GM23338 (cell line): ENCODE results near the gene MR1. TPM values are rescaled to one million over a fixed set of nuclear protein-coding genes. Genes with fewer than 3 reads are reported as not detected.
A peak's percentile ranks its signal among the peaks of the same experiment; 100 is the strongest.

Experiments used
- ATAC-seq: fragments of 200-7000 bp; cut with Tn5 transposase; 3 replicates; pipeline ENCODE4 v1.9.1; 2020
- DNase-seq: peaks from one replicate; pipeline ENCODE4 v3.0.0-alpha.2; 2015; ENCODE audit warnings: low spot score
- H2AFZ ChIP-seq: fragments of 200-600 bp; sonication (generic); 2 replicates; pipeline ENCODE4 v1.8.0; 2016; ENCODE audit warnings: antibody characterized with exemption, mild to moderate bottlenecking, moderate library complexity
- H3F3A ChIP-seq: fragments of 200-600 bp; sonication (generic); replicated peaks from 2 replicates; pipeline ENCODE4 v1.8.0; 2017; ENCODE audit warnings: antibody characterized with exemption, mixed run types, low read depth
- H3K27ac ChIP-seq: fragments of 200-600 bp; sonication (generic); 2 replicates; pipeline ENCODE4 v1.6.1; 2016; ENCODE audit warnings: low read depth
- H3K27me3 ChIP-seq: fragments of 200-600 bp; sonication (generic); 2 replicates; pipeline ENCODE4 v1.8.0; 2016; ENCODE audit warnings: mild to moderate bottlenecking, mixed run types, moderate library complexity; ENCODE audit not compliant: insufficient read depth
- H3K36me3 ChIP-seq: fragments of 200-600 bp; sonication (generic); 2 replicates; pipeline ENCODE4 v1.8.0; 2016; ENCODE audit warnings: mild to moderate bottlenecking; ENCODE audit not compliant: insufficient read depth
- H3K4me1 ChIP-seq: fragments of 200-600 bp; sonication (generic); 2 replicates; pipeline ENCODE4 v1.8.0; 2016; ENCODE audit warnings: mild to moderate bottlenecking, moderate library complexity; ENCODE audit not compliant: insufficient read depth
- H3K4me2 ChIP-seq: fragments of 200-600 bp; sonication (generic); 2 replicates; pipeline ENCODE4 v1.7.1; 2017; ENCODE audit warnings: mixed run types
- H3K4me3 ChIP-seq: fragments of 200-600 bp; sonication (generic); 2 replicates; pipeline ENCODE4 v1.6.1; 2016; ENCODE audit warnings: mixed run types
- H3K79me2 ChIP-seq: fragments of 200-600 bp; sonication (generic); replicated peaks from 2 replicates; pipeline ENCODE4 v1.8.0; 2017; ENCODE audit warnings: mild to moderate bottlenecking; ENCODE audit not compliant: insufficient read depth
- H3K9me2 ChIP-seq: fragments of 200-600 bp; sonication (generic); 2 replicates; pipeline ENCODE4 v1.8.0; 2017; ENCODE audit not compliant: insufficient read depth
- H4K20me1 ChIP-seq: fragments of 200-600 bp; sonication (generic); replicated peaks from 2 replicates; pipeline ENCODE4 v1.8.0; 2017; ENCODE audit warnings: mild to moderate bottlenecking; ENCODE audit not compliant: insufficient read depth
- H3K27ac Mint-ChIP-seq: 2 replicates; pipeline ENCODE4 v1.8.0; 2020; ENCODE audit warnings: inconsistent platforms, mild to moderate bottlenecking, moderate library complexity, mixed read lengths
- H3K27me3 Mint-ChIP-seq: 3 replicates; pipeline ENCODE4 v1.8.0; 2022; ENCODE audit warnings: low read depth, mild to moderate bottlenecking, moderate library complexity, mixed read lengths, inconsistent platforms; ENCODE audit not compliant: insufficient read depth, poor library complexity
- H3K36me3 Mint-ChIP-seq: 3 replicates; pipeline ENCODE4 v1.8.0; 2021; ENCODE audit warnings: low read depth, mild to moderate bottlenecking, inconsistent platforms, moderate library complexity, mixed read lengths
- H3K4me1 Mint-ChIP-seq: 3 replicates; pipeline ENCODE4 v1.8.0; 2020; ENCODE audit warnings: mild to moderate bottlenecking, inconsistent platforms, mixed read lengths
- H3K4me3 Mint-ChIP-seq: 3 replicates; pipeline ENCODE4 v1.8.0; 2021; ENCODE audit warnings: moderate library complexity, mild to moderate bottlenecking, inconsistent platforms, mixed read lengths
- H3K9me3 Mint-ChIP-seq: 3 replicates; pipeline ENCODE4 v1.8.0; 2020; ENCODE audit warnings: moderate library complexity, mild to moderate bottlenecking, inconsistent platforms, mixed read lengths
- CREB1 ChIP-seq: fragments of 250-450 bp; sonication (Bioruptor Pico); IDR thresholded peaks from 2 replicates; pipeline ENCODE4 v1.5.0; 2020; ENCODE audit warnings: low read depth, mild to moderate bottlenecking, moderate library complexity
- ETS1 ChIP-seq: IDR thresholded peaks from 2 replicates; pipeline ENCODE4 v1.6.1; 2016; ENCODE audit warnings: antibody characterized with exemption
- EZH2 ChIP-seq: fragments of 200-600 bp; sonication (generic); IDR thresholded peaks from one replicate; pipeline ENCODE4 v1.8.0; 2017; ENCODE audit warnings: antibody characterized with exemption, mild to moderate bottlenecking, low read depth; ENCODE audit not compliant: unreplicated experiment
- NANOG ChIP-seq: IDR thresholded peaks from 2 replicates; pipeline ENCODE4 v1.6.1; 2016; ENCODE audit warnings: antibody characterized with exemption, borderline replicate concordance
- POLR2AphosphoS5 ChIP-seq: IDR thresholded peaks from 2 replicates; pipeline ENCODE4 v1.6.1; 2016; ENCODE audit warnings: antibody characterized with exemption, low read depth
- STAT1 ChIP-seq: IDR thresholded peaks from one replicate; pipeline ENCODE4 v1.6.1; 2016; ENCODE audit warnings: antibody characterized with exemption; ENCODE audit not compliant: unreplicated experiment
- ZNF331 ChIP-seq: fragments of 250-450 bp; sonication (Bioruptor Pico); IDR thresholded peaks from 2 replicates; pipeline ENCODE4 v1.5.0; 2020; ENCODE audit warnings: low read depth, mild to moderate bottlenecking, moderate library complexity
- polyA plus RNA-seq: library from polyadenylated mRNA; unstranded; fragments of >200 nt; fragmentation: Nextera tagmentation; extraction: Ambion mirVana; gene quantifications from 2 replicates; pipeline ENCODE4 v1.2.1, GENCODE V29; 2016
- total RNA-seq: library from RNA; depleted of rRNA; stranded (reverse); fragments of >200 nt; shearing (Covaris generic); gene quantifications from 2 replicates; pipeline ENCODE4 v1.2.3, GENCODE V29; 2014
- TF ChIP-seq, protein P1 (sequence below): IDR thresholded peaks from one replicate; pipeline ENCODE4 v1.6.1; 2018; ENCODE audit warnings: antibody characterized with exemption; ENCODE audit not compliant: unreplicated experiment
- TF ChIP-seq, protein P2 (sequence below), 2 experiments: fragments of 200-600 bp in 1 of 2; sonication (generic) in 1 of 2; conservative IDR thresholded peaks; 2 replicates each; pipeline versions ENCODE4 v1.5.1 to v1.6.1; 2016 to 2017; ENCODE audit warnings: antibody characterized with exemption in 2 of 2, low read depth in 2 of 2, mild to moderate bottlenecking in 2 of 2, moderate library complexity in 1 of 2

MR1 gene
- total and polyA plus RNA-seq, 2 experiments from 2014 or later = 0.18 TPM; not detected in 1

GRCh38 chr1:181100934-181101333 lies 67.2 kb downstream of the MR1 start:
- Histone ChIP-seq H3K27ac (peak overlapping the region; percentile 95; the same call in 1 of the 2 replicates), H3K36me3 (no peaks in the 10 kb centered on the region), H2AFZ (no peak overlapping the region), H3F3A (peaks cover 19% of the 10 kb centered on the region; the same call in 1 of the 2 replicates), H3K4me3 (peak overlapping the region; percentile 54), H3K9me2 (no peaks in the 10 kb centered on the region), H3K79me2 (no peaks in the 10 kb centered on the region), H3K4me2 (peak overlapping the region; percentile 79), H3K4me1 (peaks cover 74% of the 10 kb centered on the region), H3K27me3 (peaks cover 82% of the 10 kb centered on the region), H4K20me1 (no peaks in the 10 kb centered on the region; the same call in 1 of the 2 replicates)
- Mint-ChIP-seq H3K4me1 (peaks cover 83% of the 10 kb centered on the region), H3K27ac (peak overlapping the region; percentile 96; the same call in 1 of the 2 replicates), H3K36me3 (peaks cover 1% of the 10 kb centered on the region; the same call in 1 of the 3 replicates), H3K27me3 (peaks cover 42% of the 10 kb centered on the region), H3K4me3 (peak overlapping the region; percentile 71; the same call in 2 of the 3 replicates), H3K9me3 (no peaks in the 10 kb centered on the region; the same call in 2 of the 3 replicates)
- DNase-seq (no peak), ATAC-seq (no peak)
- TF ChIP-seq EZH2 (no peak), POLR2AphosphoS5 (no peak), NANOG (no peak), STAT1 (no peak), ETS1 (no peak), ZNF331 (CRISPR knock-in tag) (no peak), CREB1 (no peak)
- TF ChIP-seq, protein P1, sequence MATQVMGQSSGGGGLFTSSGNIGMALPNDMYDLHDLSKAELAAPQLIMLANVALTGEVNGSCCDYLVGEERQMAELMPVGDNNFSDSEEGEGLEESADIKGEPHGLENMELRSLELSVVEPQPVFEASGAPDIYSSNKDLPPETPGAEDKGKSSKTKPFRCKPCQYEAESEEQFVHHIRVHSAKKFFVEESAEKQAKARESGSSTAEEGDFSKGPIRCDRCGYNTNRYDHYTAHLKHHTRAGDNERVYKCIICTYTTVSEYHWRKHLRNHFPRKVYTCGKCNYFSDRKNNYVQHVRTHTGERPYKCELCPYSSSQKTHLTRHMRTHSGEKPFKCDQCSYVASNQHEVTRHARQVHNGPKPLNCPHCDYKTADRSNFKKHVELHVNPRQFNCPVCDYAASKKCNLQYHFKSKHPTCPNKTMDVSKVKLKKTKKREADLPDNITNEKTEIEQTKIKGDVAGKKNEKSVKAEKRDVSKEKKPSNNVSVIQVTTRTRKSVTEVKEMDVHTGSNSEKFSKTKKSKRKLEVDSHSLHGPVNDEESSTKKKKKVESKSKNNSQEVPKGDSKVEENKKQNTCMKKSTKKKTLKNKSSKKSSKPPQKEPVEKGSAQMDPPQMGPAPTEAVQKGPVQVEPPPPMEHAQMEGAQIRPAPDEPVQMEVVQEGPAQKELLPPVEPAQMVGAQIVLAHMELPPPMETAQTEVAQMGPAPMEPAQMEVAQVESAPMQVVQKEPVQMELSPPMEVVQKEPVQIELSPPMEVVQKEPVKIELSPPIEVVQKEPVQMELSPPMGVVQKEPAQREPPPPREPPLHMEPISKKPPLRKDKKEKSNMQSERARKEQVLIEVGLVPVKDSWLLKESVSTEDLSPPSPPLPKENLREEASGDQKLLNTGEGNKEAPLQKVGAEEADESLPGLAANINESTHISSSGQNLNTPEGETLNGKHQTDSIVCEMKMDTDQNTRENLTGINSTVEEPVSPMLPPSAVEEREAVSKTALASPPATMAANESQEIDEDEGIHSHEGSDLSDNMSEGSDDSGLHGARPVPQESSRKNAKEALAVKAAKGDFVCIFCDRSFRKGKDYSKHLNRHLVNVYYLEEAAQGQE = no peak
- TF ChIP-seq, protein P2, sequence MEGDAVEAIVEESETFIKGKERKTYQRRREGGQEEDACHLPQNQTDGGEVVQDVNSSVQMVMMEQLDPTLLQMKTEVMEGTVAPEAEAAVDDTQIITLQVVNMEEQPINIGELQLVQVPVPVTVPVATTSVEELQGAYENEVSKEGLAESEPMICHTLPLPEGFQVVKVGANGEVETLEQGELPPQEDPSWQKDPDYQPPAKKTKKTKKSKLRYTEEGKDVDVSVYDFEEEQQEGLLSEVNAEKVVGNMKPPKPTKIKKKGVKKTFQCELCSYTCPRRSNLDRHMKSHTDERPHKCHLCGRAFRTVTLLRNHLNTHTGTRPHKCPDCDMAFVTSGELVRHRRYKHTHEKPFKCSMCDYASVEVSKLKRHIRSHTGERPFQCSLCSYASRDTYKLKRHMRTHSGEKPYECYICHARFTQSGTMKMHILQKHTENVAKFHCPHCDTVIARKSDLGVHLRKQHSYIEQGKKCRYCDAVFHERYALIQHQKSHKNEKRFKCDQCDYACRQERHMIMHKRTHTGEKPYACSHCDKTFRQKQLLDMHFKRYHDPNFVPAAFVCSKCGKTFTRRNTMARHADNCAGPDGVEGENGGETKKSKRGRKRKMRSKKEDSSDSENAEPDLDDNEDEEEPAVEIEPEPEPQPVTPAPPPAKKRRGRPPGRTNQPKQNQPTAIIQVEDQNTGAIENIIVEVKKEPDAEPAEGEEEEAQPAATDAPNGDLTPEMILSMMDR (conservative IDR thresholded peaks at IDR 0.05; ENCODE audit: low read depth in 2 of 2) = no peak
